Measurements from ENCODE around the gene COP1.

The COP1 gene

DNA sequence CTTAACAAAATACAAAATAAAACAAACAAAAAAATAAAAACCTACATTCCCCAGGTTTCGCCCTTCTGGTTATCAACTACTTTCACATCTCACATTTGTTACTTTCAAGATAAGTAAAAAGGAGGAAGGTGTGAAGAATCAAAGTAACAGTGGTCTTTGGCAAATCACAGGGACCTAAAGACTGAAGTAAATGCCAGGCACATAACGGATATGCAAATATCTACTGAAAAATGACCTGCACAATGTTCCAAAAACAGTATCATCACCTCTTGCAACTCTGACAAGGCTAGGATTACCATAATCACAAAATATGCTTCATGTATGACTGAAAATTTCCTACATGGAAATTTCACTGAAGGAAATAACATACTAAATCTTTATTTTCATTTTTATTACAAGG, 29.3 kb downstream of the COP1 start:
- Histone ChIP-seq H3K4me1 (ENCODE audit: low read depth, poor library complexity, severe bottlenecking) (peaks cover 16% of the 10 kb centered on the region), H2AFZ (ENCODE audit: low read depth) (no peak overlapping the region), H3K4me3 (IDR thresholded peaks at IDR 0.05; ENCODE audit: insufficient read depth, low read depth, low read length) (no peak overlapping the region), H4K20me1 (ENCODE audit: insufficient read depth) (0 out of 2 replicates have a peak, but pooled peaks cover 3% of the 10 kb centered on the region), H3K27ac (no peak overlapping the region), H3K9ac (no peak overlapping the region), H3K4me2 (no peak overlapping the region), H3K79me2 (ENCODE audit: insufficient read depth, low read depth) (0 out of 2 replicates have a peak, but pooled peaks cover 5% of the 10 kb centered on the region), H3K27me3 (ENCODE audit: insufficient read depth, low read depth) (no peaks in the 10 kb centered on the region), H3K36me3 (ENCODE audit: insufficient read depth) (no peaks in the 10 kb centered on the region)
- TF ChIP-seq, protein P1, sequence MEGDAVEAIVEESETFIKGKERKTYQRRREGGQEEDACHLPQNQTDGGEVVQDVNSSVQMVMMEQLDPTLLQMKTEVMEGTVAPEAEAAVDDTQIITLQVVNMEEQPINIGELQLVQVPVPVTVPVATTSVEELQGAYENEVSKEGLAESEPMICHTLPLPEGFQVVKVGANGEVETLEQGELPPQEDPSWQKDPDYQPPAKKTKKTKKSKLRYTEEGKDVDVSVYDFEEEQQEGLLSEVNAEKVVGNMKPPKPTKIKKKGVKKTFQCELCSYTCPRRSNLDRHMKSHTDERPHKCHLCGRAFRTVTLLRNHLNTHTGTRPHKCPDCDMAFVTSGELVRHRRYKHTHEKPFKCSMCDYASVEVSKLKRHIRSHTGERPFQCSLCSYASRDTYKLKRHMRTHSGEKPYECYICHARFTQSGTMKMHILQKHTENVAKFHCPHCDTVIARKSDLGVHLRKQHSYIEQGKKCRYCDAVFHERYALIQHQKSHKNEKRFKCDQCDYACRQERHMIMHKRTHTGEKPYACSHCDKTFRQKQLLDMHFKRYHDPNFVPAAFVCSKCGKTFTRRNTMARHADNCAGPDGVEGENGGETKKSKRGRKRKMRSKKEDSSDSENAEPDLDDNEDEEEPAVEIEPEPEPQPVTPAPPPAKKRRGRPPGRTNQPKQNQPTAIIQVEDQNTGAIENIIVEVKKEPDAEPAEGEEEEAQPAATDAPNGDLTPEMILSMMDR (conservative IDR thresholded peaks at IDR 0.05; ENCODE audit: low read depth, low read length): no peak

DNA sequence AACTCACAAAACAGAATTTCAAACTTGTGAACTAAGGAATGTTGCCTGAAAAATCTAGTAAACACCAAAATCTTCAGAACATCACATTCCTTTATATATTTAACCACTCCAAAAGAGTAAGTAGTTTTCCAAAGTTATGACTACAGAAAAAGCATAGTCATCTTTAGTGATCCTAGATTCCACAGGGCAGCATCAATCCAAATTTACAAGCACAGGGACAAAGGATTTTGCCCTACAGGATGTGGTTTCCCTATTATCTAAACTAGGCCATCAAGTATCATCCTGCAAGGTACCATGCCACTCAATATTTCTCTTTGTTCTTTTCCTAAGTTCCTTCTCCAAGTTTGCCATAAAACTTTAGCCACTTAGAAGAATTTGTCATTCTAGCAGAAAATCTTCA, 33.0 kb downstream of the COP1 start:
- Histone ChIP-seq H2AFZ (ENCODE audit: low read depth) (no peak overlapping the region), H3K79me2 (ENCODE audit: insufficient read depth, low read depth) (0 out of 2 replicates have a peak, but pooled peaks cover 5% of the 10 kb centered on the region), H3K4me2 (no peak overlapping the region), H3K4me1 (ENCODE audit: low read depth, poor library complexity, severe bottlenecking) (peaks cover 16% of the 10 kb centered on the region), H3K27ac (no peak overlapping the region), H3K36me3 (ENCODE audit: insufficient read depth) (no peaks in the 10 kb centered on the region), H3K27me3 (ENCODE audit: insufficient read depth, low read depth) (no peaks in the 10 kb centered on the region), H3K9ac (no peak overlapping the region), H3K4me3 (IDR thresholded peaks at IDR 0.05; ENCODE audit: insufficient read depth, low read depth, low read length) (no peak overlapping the region), H4K20me1 (ENCODE audit: insufficient read depth) (no peaks in the 10 kb centered on the region)
- TF ChIP-seq, protein P1 (conservative IDR thresholded peaks at IDR 0.05; ENCODE audit: low read depth, low read length): no peak

DNA sequence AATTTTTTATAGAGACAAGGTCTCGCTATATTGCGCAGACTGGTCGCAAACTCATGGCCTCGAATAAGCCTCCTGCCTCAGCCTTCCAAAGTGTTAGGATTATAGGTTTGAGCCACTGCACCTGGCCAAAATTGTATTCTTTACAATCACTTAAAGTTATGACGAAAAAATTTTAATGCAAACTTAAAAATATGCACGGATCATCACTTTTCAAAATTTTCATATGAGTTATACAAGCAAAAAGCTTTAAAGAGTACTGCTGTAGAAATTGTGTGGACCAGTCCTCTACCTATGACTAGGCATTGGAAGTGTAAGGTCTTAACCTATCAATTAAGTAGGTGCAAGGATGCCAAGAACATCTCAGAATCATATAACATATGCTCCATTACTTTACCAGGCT, 34.9 kb downstream of the COP1 start:
- no peaks in the 10 kb centered on the region for H3K27me3 ChIP-seq (ENCODE audit: insufficient read depth, low read depth)
- no peak overlapping the region for H3K9ac ChIP-seq
- 0 out of 2 replicates have a peak, but pooled peaks cover 5% of the 10 kb centered on the region for H3K79me2 ChIP-seq (ENCODE audit: insufficient read depth, low read depth)
- no peaks in the 10 kb centered on the region for H3K36me3 ChIP-seq (ENCODE audit: insufficient read depth)
- H4K20me1 ChIP-seq (ENCODE audit: insufficient read depth): no peaks in the 10 kb centered on the region
- H3K27ac ChIP-seq: no peak overlapping the region
- no peak overlapping the region for H3K4me3 ChIP-seq (IDR thresholded peaks at IDR 0.05; ENCODE audit: insufficient read depth, low read depth, low read length)
- no peak overlapping the region for H2AFZ ChIP-seq (ENCODE audit: low read depth)
- TF ChIP-seq, protein P1 (conservative IDR thresholded peaks at IDR 0.05; ENCODE audit: low read depth, low read length): no peak
- peaks cover under 1% of the 10 kb centered on the region for H3K4me1 ChIP-seq (ENCODE audit: low read depth, poor library complexity, severe bottlenecking)
- no peak overlapping the region for H3K4me2 ChIP-seq

DNA sequence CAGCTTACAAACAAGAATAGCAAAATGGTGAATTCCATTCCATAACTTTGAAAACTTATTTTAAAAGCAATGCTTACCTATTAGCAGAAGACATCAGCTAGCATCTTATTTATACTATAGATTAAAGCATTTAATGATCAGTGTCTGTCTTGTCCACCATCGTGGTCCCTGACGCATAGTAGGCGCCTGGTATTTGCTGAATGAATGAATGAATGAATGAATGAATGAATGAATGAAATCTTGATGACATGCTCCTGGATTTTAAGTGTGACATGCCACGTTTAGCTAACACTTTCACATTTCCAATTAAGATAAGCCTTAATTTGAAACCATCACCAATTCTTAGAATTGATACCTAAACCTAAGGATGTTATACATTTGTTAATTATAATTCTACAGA, 39.9 kb downstream of the COP1 start:
- H3K36me3 ChIP-seq (ENCODE audit: insufficient read depth): no peaks in the 10 kb centered on the region
- no peaks in the 10 kb centered on the region; the same call in 1 of the 2 replicates for H3K79me2 ChIP-seq (ENCODE audit: insufficient read depth, low read depth)
- TF ChIP-seq, protein P1 (conservative IDR thresholded peaks at IDR 0.05; ENCODE audit: low read depth, low read length): no peak
- no peaks in the 10 kb centered on the region for H3K4me1 ChIP-seq (ENCODE audit: low read depth, poor library complexity, severe bottlenecking)
- no peak overlapping the region for H3K4me3 ChIP-seq (IDR thresholded peaks at IDR 0.05; ENCODE audit: insufficient read depth, low read depth, low read length)
- 0 out of 2 replicates have a peak, but pooled peaks cover 3% of the 10 kb centered on the region for H4K20me1 ChIP-seq (ENCODE audit: insufficient read depth)
- H2AFZ ChIP-seq (ENCODE audit: low read depth): no peak overlapping the region
- H3K27ac ChIP-seq: no peak overlapping the region
- H3K4me2 ChIP-seq: no peak overlapping the region
- no peak overlapping the region for H3K9ac ChIP-seq
- no peaks in the 10 kb centered on the region for H3K27me3 ChIP-seq (ENCODE audit: insufficient read depth, low read depth)

Measured in KMS-11 (cell line).